Stimulated activated naive CD4-positive, alpha-beta T cell treated with Interleukin-2 at 50 U/mL for 16 hours (primary cell): Measurements from ENCODE around the gene DENND2D.

Experiments
- DNase-seq: peaks from one replicate; lab custom pipeline; 2025; lab: John Stamatoyannopoulos, UW

Gene DENND2D

DNA sequence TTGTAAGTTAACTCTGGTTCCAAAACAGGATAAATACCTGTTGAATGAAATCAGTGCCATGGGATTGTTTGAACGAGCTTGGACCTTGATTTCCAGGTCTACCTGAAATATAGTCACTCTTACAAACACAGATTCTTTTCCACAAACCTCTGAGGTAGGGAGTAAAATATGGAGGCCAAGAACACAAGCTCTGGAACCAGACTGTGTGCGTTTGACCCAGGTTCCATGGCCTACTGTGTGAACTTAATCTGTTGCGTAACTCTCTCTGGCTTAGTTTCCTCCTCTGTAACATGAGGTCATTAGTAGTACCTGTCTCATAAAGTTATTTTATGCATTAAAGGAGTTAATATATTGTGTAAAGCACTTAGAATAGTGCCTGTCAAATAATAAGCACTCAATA, 25.1 kb downstream of the DENND2D start:
- DNase-seq, result no peak

DNA sequence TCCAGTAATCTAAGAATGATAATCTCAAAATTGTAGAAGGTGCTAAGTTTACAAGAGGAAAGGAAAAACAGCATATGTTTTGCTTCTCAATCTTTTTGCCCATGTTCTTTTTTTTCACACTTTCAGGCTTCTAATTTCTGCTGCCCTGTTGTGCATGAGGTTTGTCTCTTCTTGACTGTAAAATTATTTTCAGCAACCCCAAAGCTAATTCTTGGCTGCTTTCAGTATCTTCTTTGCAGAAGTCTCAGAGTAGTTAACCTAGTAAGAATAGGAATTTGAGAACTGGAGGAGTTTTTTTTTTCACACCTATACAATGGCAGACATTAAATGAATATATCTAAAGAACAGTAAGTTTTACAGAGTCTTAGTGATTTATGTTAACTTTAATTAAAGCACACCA, 26.4 kb downstream of the DENND2D start:
- DNase-seq, result no peak

DNA sequence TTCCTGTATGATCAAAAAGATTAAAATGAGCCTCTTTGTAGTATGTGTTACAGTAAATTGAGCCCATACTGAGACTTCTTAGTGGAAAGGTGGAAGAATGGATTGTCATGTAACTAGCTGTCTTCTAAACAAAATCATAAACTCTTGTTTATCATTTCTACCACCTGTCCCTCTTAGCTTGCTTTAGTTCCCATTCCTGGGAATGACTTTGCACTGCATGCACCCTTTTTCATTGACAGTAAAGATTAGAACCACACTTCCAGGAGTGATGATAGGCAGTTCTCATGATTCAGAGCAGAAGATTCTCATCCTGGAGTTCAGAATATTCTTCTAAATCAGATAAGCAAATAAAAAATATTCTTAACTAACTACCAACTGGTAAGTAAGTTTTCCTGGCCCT, 28.0 kb downstream of the DENND2D start:
- DNase-seq, result no peak

DNA sequence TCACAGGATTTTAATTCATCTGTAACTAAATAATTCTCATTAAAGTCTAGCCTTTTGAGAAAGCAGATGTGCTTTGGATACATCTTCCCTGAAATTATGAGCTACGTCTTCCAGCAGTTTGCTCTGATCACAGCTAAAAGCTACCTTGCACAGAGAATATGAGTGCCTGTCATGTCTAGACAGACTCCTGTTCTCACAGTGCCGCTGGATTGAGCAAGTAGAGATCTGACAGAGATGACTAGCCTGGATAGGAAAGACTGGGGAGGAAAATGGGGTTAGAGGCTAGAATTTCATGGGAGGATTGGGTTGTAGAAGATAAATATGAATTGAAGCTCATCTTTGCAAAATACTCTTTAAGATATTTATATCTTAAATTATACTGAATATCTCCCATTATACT, 36.3 kb downstream of the DENND2D start:
- no peak for DNase-seq

DNA sequence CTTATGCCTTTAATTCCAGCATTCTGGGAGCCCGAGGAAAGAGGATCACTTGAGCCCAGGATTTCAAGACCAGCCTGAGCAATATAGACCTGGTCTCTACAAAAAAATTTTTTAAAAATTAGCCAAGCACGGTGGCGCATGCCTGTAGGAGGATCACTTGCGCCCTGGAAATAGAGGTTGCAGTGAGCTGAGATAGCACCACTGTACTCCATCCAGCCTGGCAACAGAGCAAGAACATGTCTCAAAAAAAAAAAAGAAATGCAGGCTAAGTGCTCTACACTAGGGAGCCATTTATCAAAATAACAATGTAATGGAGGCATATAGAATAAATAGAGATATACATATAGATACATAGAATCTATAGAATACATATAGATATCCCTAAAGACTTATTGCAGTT, 37.1 kb downstream of the DENND2D start:
- no peak for DNase-seq

DNA sequence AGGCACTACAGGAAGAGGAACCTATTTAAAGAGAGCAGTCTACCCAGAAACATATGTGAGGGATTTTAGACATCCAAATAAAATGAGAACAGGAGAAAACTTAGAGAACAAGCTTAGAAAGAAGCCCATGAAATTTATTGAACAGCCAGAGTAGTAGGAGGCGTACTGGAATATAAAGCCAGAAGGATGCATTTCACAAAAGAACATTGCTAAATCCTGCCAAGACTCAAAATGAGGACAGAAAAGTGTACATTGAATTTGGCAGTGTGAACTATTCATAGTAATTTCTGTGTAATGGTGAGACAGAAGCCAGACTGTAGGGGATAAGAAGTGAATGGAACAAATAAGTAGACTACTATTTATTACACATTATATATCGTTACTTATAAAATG, 38.0 kb downstream of the DENND2D start:
- no peak for DNase-seq

DNA sequence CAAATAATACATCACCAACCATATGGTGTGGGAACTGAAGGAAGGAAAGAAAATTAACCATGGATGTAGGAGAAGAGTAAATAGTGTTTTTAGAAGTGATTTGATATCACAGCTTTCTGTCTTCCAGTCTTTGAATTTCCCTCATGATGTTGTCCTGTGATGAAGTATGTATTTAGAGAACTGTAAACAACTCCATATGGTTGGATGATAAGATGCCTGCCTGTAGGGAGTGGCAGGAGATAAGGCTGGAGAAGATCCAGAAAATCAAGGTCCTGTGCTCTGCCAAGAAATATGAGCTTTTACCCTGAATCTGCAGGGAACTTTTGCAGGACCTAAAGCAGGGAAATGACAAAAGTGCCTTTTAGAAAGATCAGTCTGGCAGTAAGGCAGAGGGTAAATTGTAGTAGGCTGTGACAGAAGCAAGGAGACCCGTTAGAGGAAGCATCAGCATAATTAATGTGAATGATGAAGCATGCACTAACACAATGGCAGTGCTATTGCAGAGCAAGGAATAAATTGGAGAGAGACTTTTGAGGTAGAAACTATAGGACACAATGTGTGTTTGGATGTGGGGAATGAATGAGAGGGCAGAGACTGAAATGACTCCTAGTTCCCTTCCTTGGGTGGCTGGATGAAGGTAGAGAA, 38.5 kb downstream of the DENND2D start:
- DNase-seq, result no peak

DNA sequence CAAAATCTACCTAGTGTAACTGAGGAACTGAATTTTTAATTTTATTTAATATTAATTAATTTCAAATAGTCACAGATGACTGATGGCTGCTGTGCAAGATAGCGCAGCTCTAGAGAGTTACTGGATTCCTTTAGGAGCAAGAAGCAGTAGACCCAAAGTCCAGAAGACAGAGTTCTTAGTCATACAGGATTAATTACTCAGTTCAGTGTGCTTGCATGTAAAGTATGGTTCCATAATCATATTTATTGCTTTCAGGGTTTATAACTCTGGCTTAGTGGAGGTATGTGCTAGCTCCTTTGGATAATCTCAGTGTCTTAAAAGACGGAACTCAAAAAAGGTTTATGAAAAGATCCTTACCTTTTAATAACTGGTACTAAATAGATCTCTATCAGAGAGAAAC, 43.0 kb downstream of the DENND2D start:
- DNase-seq, result no peak

DNA sequence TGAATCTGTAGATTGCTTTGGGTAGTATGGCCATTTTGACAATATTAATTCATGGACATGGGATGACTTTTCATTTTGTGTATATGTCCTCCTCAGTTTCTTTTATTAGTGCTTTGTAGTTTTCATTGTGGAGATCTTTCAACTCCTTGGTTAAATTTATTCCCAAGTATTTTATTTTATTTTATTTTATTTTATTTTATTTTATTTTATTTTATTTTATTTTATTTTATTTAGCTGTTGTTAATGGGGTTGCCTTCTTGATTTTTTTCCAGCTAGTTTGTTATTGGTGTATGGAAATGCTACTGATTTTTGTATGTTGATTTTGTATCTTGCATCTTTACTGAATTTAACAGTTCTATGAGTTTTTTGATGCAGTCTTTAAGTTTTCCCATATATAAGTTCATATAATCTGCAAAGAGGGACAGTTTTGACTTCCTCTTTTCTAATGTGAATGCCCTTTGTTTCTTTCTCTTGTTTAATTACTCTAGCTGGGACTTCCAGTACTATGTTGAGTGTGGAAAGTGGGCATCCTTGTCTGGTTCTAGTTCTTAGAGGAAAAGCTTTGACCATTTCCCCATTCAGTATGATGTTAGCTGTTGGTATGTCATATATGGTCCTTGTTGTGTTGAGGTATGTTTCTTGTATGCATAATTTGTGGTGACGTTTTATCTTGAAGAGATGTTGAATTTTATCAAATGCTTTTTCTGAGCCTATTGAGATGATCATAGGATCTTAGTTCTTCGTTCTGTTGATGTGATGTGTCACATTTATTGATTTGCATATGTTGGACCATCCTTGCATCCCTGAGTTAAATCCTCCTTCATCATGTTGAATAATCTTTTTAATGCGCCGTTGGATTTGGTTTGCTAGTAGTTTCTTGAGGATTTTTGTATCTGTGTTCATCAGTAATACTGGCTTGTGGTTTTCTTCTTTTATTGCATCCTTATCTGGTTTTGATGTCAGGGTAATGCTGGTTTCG, 46.1 kb downstream of the DENND2D start:
- no peak for DNase-seq

DNA sequence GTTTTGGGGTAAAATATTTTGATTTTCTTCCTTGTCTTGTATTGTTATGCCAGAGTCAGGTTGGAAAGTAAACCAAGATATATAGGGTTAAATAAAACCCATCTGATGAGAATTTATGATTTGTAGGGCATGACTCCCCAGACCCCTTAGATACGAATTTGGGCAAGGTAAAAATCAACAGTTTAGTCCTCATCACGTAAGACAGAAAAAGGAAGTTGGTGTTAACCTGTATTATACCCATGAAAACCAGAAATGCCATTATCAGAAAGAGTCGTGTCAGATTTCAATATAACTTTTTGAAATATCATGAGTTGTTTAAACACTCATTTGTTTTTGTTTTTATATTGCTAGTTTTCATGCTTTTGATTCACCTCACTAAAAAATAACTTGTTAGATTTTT, 48.6 kb downstream of the DENND2D start:
- DNase-seq, result no peak

DNA sequence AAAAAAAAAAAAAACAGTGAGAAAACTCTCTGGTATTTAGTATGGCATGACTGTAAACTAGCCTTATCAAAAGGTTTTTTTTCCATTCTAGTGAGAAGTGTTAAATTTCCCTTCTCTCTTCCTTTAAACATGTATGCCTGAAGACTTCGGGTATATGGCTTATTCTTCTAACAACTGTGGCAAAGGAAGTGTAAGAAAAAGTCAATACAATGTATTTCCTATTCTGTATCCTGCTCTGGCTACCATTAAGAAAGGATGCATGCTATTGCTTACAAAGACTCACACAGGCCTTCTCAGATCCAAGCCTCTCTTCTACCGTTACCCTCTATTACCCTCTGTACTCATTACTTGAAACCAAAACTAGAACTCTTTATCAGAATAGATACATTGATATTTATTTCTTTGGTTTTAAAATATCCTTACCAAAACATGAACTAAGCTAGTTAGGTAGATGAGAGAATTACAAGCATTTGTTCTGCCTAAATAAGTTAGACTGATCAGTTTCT, 52.0 kb downstream of the DENND2D start:
- DNase-seq, result no peak

DNA sequence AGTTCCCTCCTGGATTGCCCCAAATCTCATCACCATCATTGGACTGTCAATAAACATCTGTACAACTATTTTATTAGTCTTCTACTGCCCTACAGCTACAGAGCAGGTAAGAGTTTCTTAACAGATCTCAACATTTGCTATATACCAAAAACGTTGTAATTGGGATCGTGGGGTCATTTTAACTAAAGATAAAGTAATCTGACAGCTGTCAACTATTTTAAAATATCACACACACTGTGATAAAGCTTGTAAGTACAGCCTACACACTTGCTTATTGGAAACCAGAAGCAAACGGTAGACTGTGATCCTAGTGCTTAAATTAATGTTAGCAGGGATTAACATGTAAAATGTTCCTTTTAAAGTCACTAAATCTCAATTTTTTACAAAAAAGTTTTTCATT, 52.5 kb downstream of the DENND2D start:
- no peak for DNase-seq

DNA sequence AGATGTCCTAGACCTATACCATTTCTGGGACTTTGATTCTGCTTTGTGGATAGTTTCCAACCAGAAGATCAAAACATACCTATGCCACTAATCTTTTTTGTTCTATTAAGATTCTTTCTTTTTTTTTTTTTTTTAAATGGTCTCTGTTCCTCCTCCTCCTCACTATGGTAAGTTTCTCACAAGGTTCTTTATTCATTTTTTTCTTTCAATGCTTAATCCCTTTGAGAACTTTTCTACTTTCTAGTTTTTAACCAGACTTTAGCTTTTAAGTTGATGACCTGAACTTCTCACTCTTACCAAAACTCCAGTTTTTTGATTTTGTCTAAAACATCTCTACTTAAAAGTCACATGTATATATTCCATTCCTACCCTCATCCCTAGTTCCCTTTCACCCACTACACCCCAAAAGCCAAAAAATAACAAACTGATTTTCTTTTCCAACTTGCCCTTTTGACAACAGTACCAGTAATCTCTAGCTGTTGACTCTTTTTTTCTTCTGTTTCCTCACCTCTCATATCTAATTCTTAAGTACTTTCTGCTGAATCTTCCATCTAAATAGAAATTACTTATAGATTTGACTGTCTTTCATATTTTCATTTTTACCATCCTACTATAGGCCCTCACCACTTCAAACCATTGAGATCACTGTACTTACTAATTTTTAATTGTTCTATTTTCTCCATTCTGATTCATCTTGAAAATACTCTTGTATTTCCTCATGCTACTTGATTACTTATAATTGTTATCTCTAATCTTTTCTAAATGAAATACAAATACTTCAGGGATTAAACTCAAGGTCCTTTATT, 54.3 kb downstream of the DENND2D start:
- no peak for DNase-seq

DNA sequence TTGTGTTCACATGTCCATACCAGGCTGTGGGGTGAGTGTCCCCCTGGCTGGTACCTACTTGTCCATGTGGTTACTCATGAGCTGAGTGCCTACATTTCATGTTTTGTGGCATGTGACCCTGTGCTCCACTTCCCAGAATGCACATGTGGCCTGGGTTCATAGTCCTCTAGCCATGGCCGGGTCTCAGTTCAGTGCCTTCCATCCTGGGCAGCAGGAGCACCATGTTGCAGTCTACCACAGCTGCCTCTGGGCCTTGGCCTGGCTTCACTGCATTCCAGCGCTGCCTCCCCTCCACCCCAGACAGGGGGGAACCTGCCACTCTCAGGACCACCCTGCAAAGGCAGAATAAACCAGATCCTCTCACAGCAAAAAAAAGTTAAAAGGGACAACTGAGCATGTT, 54.9 kb downstream of the DENND2D start:
- no peak for DNase-seq

DNA sequence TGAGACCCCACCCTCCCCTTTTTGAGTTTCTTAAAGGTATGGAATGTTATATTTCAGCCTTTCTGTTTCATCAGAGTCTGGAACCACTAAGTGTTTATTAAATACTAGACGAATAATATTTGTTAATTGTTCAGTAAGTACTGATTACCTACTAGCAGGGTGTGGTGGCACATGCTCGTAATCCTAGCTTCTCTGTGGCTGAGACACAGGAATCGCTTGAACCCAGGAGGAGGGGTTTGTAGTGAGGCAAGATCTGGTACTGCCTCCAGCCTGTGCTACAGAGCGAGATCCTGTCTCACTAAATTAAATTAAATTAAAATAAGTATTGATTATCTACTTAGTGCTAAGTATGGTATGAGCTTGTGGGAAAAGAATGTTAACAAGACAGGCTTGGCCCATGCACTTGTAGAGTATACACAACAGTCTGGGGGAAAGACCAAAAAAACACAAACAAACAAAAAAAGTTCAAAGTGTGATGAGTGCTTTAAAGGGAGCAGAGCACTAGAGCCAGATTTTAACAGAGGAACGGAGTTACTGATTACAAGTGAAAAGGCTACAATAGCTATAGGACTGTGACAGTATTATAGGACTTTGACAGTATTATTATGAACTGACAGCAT, 58.0 kb downstream of the DENND2D start:
- no peak for DNase-seq

DNA sequence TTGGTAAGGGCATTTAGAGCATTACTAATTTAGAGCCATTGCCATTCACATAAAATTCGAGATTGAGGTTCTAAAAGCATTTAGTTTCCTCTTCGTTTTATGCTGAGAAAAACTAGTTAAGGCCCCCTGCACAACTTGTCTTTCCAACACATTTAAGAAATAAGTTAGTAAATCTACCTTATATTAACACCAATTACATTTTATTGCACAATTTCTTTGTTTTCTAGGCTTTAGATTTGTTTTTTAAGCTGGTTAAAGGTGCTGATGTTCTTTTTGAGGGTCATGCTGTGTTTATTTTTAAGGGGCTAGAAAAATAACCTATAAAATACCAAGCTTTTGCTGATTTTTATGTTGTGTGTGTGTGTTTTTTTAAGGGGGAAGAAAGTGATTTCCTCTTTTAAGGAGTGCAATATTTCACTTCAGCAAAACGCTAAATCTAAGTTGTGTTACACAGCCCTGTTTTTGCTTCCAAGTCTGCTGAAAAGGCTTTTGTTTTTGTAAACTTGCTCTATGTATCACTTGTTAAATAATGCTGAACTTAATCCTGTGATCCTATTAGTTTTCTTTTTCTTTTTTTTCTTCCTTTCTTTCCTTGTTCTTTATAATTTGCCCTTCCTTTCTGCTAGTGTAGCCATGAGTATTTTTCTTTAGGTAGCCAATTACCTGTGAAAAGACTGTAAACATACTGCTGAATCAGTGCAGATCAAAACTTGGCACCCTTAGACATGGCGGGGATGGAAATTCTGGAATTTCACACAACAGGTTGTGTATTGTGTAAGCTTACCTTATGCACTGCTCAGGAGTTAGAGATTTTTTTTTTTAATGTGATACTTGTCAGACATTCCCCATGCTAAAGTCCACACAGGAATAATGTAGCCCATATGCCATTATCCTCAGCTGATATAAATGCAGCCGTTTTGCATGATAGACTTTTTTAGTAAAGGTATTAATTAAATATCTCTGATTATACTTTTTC, 58.9 kb downstream of the DENND2D start:
- no peak for DNase-seq

DNA sequence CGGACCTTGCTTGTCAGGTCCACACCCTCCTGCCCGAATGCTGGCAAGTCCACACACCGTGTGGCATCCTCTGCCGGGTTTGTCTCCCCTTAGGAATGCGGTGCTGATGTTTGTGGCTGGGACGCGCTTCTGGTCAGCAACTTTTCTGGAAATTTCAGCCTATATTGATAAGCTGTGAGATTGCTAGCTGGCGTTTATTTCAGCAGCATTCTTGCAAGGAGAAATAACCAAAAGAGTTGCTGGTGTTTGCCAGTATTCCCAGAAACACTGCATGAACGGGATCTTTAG, 59.8 kb downstream of the DENND2D start:
- no peak for DNase-seq

DNA sequence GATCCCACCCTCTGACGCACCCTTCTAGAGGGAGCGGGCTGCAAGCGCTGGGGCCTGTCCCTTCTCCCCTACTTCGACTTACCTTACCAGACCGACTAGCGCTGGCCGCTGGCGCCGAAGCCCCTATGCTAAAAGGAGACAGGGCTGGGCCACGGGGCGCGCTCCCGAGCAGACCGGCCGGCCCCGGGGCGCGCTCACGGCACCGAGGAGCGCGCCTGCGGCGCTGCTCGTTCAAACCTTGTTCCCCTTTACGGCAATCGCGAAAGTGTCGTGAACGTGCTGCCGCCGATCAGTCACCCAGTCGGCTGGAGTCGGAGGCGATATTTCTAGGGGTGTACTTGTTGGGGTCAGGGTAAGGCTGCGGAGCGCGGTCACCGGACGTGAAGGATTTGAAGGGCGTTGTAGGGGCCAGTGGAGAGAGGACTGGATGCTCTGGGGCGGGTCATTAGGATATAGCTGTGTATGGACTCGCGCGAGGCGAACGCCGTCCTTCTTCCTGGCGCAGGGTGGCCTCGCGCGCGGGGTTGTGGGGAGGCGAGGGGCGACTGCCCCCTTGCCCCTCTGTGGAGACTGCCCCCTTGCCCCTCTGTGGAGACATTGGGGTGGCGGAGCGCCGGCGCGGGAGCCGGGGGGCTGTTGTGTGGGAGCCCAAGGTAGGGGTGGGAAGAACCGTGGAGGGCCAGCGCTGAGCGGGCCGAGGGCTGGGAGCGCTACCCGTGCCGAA, 60.3 kb downstream of the DENND2D start, which contains the start of the genes CEPT1 and DRAM2:
TSS of gene CEPT1 (plus strand) at position 268 of the 724 bp plus-strand sequence. CDS start 7,492 bp downstream, outside the sequence.
TSS of gene DRAM2 (minus strand) at position 138 of the 724 bp plus-strand sequence. CDS start 8,539 bp downstream, outside the sequence.
- DNase-seq, result peak; percentile 93

DNA sequence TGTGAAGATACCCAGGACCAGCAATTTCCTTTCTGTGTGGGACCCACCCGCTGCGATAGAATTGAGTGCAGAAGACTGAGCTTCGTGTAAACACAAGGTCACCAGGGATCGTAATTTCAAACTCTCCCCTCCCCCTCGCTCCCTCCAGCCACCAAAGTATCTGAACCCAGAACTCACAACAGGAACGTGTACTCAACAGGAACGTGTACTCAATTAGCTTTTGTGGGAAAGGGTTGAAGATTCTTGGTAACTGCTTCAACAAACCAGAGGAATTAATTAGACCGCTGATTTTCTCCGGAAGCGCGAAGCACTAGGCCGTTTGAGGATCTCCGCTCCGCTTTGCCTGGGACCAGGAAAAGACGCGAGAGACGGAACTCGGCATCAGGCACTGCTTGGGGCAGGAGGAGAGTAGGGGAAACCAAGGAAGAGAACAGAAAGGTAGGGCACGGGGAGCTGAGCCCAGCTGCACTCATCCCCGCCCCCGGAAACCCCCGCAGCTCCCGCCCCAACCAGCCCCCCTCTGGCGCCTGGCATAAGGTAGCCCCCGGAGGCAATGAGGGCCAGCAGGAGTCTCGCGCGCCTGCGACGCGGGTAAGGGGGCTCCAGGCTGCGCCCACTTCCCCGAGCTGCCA, 61.0 kb downstream of the DENND2D start:
- DNase-seq, result peak; percentile 61
